MM.1S (cell line): Measurements from ENCODE around the gene CPAMD8.
"Not testable (repeated sequence)": the region's sequence is repeated elsewhere in the genome, so short reads cannot be mapped to it uniquely, and the experiment has no call there.

Experiments used
- DNase-seq: peaks from one replicate; pipeline ENCODE4 v3.0.0-alpha.2; 2015
- H2AFZ ChIP-seq: fragments of 300-600 bp; sonication (generic); 2 replicates; pipeline ENCODE4 v1.6.0; 2016; ENCODE audit warnings: antibody characterized with exemption, low read length
- H3F3A ChIP-seq: fragments of 300-600 bp; sonication (generic); 2 replicates; pipeline ENCODE4 v1.6.1; 2016; ENCODE audit warnings: mild to moderate bottlenecking, antibody characterized with exemption, low read length, moderate library complexity, mixed read lengths; ENCODE audit not compliant: insufficient read depth
- H3K27ac ChIP-seq: fragments of 300-600 bp; sonication (generic); 2 replicates; pipeline ENCODE4 v1.5.1; 2016; ENCODE audit warnings: mild to moderate bottlenecking, low read length
- H3K27me3 ChIP-seq: fragments of 300-600 bp; sonication (generic); replicated peaks from 2 replicates; pipeline ENCODE4 v1.6.0; 2016; ENCODE audit warnings: low read length; ENCODE audit not compliant: insufficient read depth
- H3K36me3 ChIP-seq: fragments of 300-600 bp; sonication (generic); replicated peaks from 2 replicates; pipeline ENCODE4 v1.6.1; 2016; ENCODE audit warnings: mild to moderate bottlenecking, low read length, mixed read lengths; ENCODE audit not compliant: insufficient read depth
- H3K4me1 ChIP-seq: fragments of 300-600 bp; sonication (generic); 2 replicates; pipeline ENCODE4 v1.6.1; 2016; ENCODE audit warnings: low read length, mixed read lengths
- H3K4me2 ChIP-seq: fragments of 300-600 bp; sonication (generic); 2 replicates; pipeline ENCODE4 v1.6.0; 2016; ENCODE audit warnings: low read depth, low read length
- H3K4me3 ChIP-seq: fragments of 300-600 bp; sonication (generic); 2 replicates; pipeline ENCODE4 v1.5.1; 2016; ENCODE audit warnings: low read length, mixed read lengths
- H3K79me2 ChIP-seq: fragments of 300-600 bp; sonication (generic); 2 replicates; pipeline ENCODE4 v1.6.1; 2016; ENCODE audit warnings: mixed run types, low read length, mixed read lengths
- H3K9ac ChIP-seq: fragments of 300-600 bp; sonication (generic); 2 replicates; pipeline ENCODE4 v1.6.1; 2016; ENCODE audit warnings: low read length, mixed read lengths
- H3K9me2 ChIP-seq: fragments of 300-600 bp; sonication (generic); replicated peaks from 2 replicates; pipeline ENCODE4 v1.6.1; 2016; ENCODE audit warnings: mild to moderate bottlenecking, low read length, mixed read lengths; ENCODE audit not compliant: insufficient read depth
- H3K9me3 ChIP-seq: fragments of 300-600 bp; sonication (generic); replicated peaks from 2 replicates; pipeline ENCODE4 v1.6.1; 2016; ENCODE audit warnings: mild to moderate bottlenecking, low read length, mixed read lengths; ENCODE audit not compliant: insufficient read depth
- H4K20me1 ChIP-seq: fragments of 300-600 bp; sonication (generic); 2 replicates; pipeline ENCODE4 v1.6.1; 2016; ENCODE audit warnings: mild to moderate bottlenecking, low read length, moderate library complexity, mixed read lengths; ENCODE audit not compliant: insufficient read depth
- EZH2 ChIP-seq: fragments of 300-600 bp; sonication (generic); optimal IDR thresholded peaks from 2 replicates; pipeline ENCODE3; 2017; ENCODE audit warnings: low read depth, mild to moderate bottlenecking, antibody characterized with exemption, low read length, mixed read lengths
- EZH2phosphoT487 ChIP-seq: fragments of 300-600 bp; sonication (generic); IDR thresholded peaks from 2 replicates; pipeline ENCODE4 v1.6.1; 2018; ENCODE audit warnings: antibody characterized with exemption, low read length
- TF ChIP-seq, protein P1 (sequence below): fragments of 300-600 bp; sonication (generic); IDR thresholded peaks from 2 replicates; pipeline ENCODE4 v1.5.1; 2016; ENCODE audit warnings: antibody characterized with exemption, low read length, mixed read lengths

The CPAMD8 gene

GRCh38 chr19:16943942-16944625 is 82.5 kb downstream of the CPAMD8 start:
- Histone ChIP-seq H2AFZ (no peak overlapping the region), H3K79me2 (no peaks in the 10 kb centered on the region), H3K9me2 (no peaks in the 10 kb centered on the region), H3K4me1 (no peaks in the 10 kb centered on the region), H3K9me3 (no peaks in the 10 kb centered on the region), H3K36me3 (no peaks in the 10 kb centered on the region), H3K27me3 (peaks cover 36% of the 10 kb centered on the region; the same call in 1 of the 2 replicates), H3K9ac (no peak overlapping the region), H3F3A (no peaks in the 10 kb centered on the region), H4K20me1 (no peaks in the 10 kb centered on the region), H3K27ac (no peak overlapping the region), H3K4me2 (no peak overlapping the region), H3K4me3 (no peak overlapping the region)
- TF ChIP-seq, protein P1, sequence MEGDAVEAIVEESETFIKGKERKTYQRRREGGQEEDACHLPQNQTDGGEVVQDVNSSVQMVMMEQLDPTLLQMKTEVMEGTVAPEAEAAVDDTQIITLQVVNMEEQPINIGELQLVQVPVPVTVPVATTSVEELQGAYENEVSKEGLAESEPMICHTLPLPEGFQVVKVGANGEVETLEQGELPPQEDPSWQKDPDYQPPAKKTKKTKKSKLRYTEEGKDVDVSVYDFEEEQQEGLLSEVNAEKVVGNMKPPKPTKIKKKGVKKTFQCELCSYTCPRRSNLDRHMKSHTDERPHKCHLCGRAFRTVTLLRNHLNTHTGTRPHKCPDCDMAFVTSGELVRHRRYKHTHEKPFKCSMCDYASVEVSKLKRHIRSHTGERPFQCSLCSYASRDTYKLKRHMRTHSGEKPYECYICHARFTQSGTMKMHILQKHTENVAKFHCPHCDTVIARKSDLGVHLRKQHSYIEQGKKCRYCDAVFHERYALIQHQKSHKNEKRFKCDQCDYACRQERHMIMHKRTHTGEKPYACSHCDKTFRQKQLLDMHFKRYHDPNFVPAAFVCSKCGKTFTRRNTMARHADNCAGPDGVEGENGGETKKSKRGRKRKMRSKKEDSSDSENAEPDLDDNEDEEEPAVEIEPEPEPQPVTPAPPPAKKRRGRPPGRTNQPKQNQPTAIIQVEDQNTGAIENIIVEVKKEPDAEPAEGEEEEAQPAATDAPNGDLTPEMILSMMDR, result no peak
- TF ChIP-seq EZH2 (no peak), EZH2phosphoT487 (no peak)
- no peak for DNase-seq

- not testable (repeated sequence) for H3F3A ChIP-seq, H3K36me3 ChIP-seq
Measured at GRCh38 chr19:16943090-16943489, 83.5 kb downstream of the CPAMD8 start.

GRCh38 chr19:16942583-16942982 is 84.0 kb downstream of the CPAMD8 start:
- H3K9ac ChIP-seq, result no peak overlapping the region
- no peak for TF ChIP-seq EZH2phosphoT487
- TF ChIP-seq EZH2, result no peak
- TF ChIP-seq, protein P1, result no peak
- H3K4me1 ChIP-seq, result no peaks in the 10 kb centered on the region

More at GRCh38 chr19:16943090-16943489, 83.5 kb downstream of the CPAMD8 start:
- not testable (repeated sequence) for H3K9ac ChIP-seq, H3K79me2 ChIP-seq, DNase-seq, H3K4me2 ChIP-seq, H3K9me2 ChIP-seq, H4K20me1 ChIP-seq, H3K4me1 ChIP-seq, H3K9me3 ChIP-seq, H3K27ac ChIP-seq, H2AFZ ChIP-seq, H3K4me3 ChIP-seq
- peaks cover 35% of the 10 kb centered on the region; the same call in 1 of the 2 replicates for H3K27me3 ChIP-seq

GRCh38 chr19:16940626-16941025 is 86.0 kb downstream of the CPAMD8 start:
- Histone ChIP-seq H3K9me2 (no peaks in the 10 kb centered on the region), H3K4me1 (no peaks in the 10 kb centered on the region), H3K27me3 (peaks cover 43% of the 10 kb centered on the region; the same call in 1 of the 2 replicates), H3K4me3 (no peak overlapping the region), H3K9me3 (no peaks in the 10 kb centered on the region), H3F3A (no peaks in the 10 kb centered on the region), H3K36me3 (no peaks in the 10 kb centered on the region), H4K20me1 (no peaks in the 10 kb centered on the region), H3K9ac (no peak overlapping the region), H3K79me2 (no peaks in the 10 kb centered on the region), H3K4me2 (no peak overlapping the region), H3K27ac (no peak overlapping the region), H2AFZ (no peak overlapping the region)
- no peak for DNase-seq
- TF ChIP-seq EZH2, result no peak
- TF ChIP-seq EZH2phosphoT487, result no peak
- TF ChIP-seq, protein P1, result no peak

More at GRCh38 chr19:16942583-16942982, 84.0 kb downstream of the CPAMD8 start:
- H3K79me2 ChIP-seq, result no peaks in the 10 kb centered on the region
- H4K20me1 ChIP-seq, result no peaks in the 10 kb centered on the region
- H3K27ac ChIP-seq, result no peak overlapping the region
- no peak overlapping the region for H3K4me2 ChIP-seq
- no peaks in the 10 kb centered on the region for H3F3A ChIP-seq
- H3K4me3 ChIP-seq, result no peak overlapping the region
- no peak for DNase-seq
- H3K27me3 ChIP-seq, result peaks cover 35% of the 10 kb centered on the region; the same call in 1 of the 2 replicates
- H3K36me3 ChIP-seq, result no peaks in the 10 kb centered on the region
- H2AFZ ChIP-seq, result no peak overlapping the region
- no peaks in the 10 kb centered on the region for H3K9me3 ChIP-seq
- no peaks in the 10 kb centered on the region for H3K9me2 ChIP-seq

- not testable (repeated sequence) for H3K9me2 ChIP-seq, H3K9ac ChIP-seq, H3K79me2 ChIP-seq, H3K4me2 ChIP-seq, H3K36me3 ChIP-seq, H3F3A ChIP-seq, H3K9me3 ChIP-seq, DNase-seq, H3K27ac ChIP-seq, H2AFZ ChIP-seq, H3K4me3 ChIP-seq, H4K20me1 ChIP-seq, H3K4me1 ChIP-seq
- H3K27me3 ChIP-seq, result peaks cover 43% of the 10 kb centered on the region; the same call in 1 of the 2 replicates
Measured at GRCh38 chr19:16940063-16940462, 86.5 kb downstream of the CPAMD8 start.
